Tibial nerve (tissue), 3 donors: ENCODE results near the gene FBXO2.
A peak's percentile ranks its signal among the peaks of the same experiment; 100 is the strongest.

Experiments
- CTCF ChIP-seq, 5 experiments: fragments of 200-600 bp in 3 of 5; fragments of 450-650 bp in 2 of 5; sonication (generic) in 3 of 5; IDR thresholded peaks; one replicate each; pipeline ENCODE4 v1.5.1; 2016 to 2019; ENCODE audit warnings: antibody characterized with exemption in 5 of 5, mild to moderate bottlenecking in 3 of 5, moderate library complexity in 2 of 5
- POLR2A ChIP-seq, 2 donors: fragments of 450-650 bp; IDR thresholded peaks; one replicate each; pipeline ENCODE4 v1.6.1; 2017; ENCODE audit warnings: antibody characterized with exemption in 2 of 2, mild to moderate bottlenecking in 2 of 2, moderate library complexity in 2 of 2

DNA sequence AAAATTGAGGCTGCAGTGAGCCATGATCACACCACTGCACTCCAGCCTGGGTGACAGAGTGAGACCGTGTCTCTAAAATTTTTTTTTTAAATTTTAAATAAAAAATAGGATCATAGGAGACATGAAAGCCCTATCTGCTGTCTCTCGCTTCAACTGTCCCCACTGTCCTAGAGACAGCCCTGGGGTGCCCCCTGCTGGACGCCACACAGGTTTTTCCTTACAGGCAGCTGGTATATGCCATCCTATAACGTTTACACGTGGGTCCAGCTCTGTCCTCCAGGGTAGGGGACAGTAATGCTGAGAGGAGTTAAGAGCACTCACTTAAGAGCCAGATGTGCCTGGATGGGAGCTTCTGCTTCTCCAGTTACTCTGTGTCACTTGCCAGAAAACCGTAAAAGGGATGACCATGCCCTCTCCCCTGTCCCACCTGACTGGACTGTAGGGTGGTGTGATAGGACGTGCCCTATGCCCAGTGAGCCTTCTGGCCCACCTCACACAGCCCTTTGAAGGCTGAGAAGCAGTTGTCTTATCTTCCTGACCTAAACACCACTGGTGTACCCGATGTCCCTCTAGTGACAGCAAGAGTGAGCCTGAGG is 8.5 kb downstream of the FBXO2 start:
- TF ChIP-seq CTCF (IDR thresholded peaks at IDR 0.05), result peak; percentile 51 to 75 (median 71)
- TF ChIP-seq POLR2A (IDR thresholded peaks at IDR 0.05), result no peak
